Hematopoietic multipotent progenitor cell treated with erythropoietin and hydrocortisone succinate and interleukin-3 and kit ligand, for 17 days (in vitro differentiated cells): ENCODE data around the gene GRK6.
"Not testable (repeated sequence)": the region's sequence is repeated elsewhere in the genome, so short reads cannot be mapped to it uniquely, and the experiment has no call there.

ENCODE experiments used
- DNase-seq: peaks from one replicate; pipeline ENCODE4 v3.0.0-alpha.2; 2015; ENCODE audit warnings: low spot score

GRK6 gene

GRCh38 chr5:177470759-177471536 is 44.5 kb downstream of the GRK6 start:
- DNase-seq, result no peak

DNA sequence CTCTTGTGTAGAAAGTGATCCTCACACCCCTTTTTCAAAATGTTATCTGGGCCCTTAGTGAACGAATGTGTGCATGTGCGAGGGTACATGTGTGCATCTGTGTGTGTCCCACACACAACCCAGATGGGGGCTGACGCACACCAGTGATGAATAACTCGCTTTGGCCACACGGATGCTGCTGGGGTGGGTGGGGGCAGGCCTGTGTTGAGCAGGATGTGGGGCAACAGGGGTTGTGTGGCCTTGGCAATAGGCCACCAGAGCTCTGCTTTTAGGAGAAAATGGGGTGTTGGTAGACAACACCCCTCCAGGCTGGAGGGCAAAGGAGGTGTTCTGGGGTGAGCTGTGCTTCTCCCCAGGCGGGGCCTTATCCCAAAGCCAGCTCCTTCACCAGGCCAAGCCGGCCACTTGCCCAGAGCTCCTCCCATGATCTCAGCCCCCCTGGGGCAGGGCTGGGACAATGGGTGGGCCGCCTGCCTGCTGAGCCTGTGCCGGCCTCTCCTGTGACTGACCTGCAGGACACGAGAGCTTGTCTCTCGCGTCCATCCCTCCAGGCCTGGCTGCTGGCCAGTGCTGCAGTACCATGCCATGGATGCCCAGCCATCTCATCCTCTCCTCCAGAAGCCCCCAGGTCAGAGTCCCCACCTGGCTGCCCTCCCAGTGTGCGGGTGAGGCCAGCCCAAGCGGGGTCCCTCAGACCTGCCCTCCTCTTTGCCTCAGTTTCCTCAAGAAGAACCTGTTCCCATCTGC is 45.3 kb downstream of the GRK6 start:
- no peak for DNase-seq

DNA sequence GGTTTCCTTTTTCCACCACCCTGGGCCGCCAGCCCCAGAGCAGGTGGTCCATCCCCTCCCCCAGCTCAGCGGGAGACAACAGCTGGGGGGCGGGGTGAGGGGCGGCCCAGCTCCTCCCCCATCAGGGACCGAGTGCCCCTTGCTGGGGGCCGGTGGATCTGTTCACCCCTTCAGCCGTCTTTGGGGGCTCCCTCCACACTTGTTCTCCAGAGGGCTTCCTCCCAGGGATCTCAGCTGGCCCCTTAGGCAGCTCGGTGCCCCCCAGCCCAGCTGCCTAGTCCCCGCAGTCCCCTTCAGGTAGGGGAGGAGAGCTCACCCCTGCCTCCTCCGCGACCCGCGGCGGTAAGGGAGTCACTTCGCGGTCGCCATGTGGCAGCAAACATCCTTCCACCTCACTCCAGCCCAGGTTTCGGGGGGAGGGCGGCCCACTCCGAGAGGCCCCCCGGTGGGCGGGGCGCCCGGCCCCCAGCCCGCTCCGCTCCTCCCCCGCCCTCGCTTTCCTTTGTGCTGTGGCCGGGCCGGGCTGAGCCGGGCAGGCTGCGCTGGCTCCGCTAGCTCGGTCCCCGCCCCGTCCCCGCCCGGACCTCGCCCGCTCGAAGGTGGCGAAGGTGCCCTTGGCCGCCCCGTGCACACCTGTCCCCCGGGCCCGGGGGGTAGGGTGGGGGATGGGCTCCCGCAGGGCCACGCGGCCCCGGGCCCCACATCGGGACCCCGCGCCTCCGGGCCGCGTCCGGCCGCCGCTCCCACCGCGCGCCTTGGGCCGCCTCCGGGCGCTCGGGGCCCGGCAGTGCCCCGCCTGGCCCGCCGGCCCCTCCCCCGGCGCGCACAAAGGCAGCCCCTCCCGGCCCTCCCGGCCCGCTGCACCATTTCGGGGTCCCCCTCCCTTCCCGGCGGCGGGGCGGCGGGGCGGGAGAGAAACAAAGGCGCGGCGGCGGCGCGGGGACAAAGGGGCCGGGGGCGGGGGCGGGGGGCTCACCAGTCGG is 46.3 kb downstream of the GRK6 start:
- DNase-seq, result no peak

- DNase-seq, result no peak
Observed at GRCh38 chr5:177473443-177474001, 47.0 kb downstream of the GRK6 start, which contains the start of gene DBN1. Gene DBN1 (minus strand): TSS chr5:177473634. CDS start chr5:177473521, 113 bp downstream.

- DNase-seq, result no peak
Observed at GRCh38 chr5:177474002-177474476, 47.6 kb downstream of the GRK6 start.

DNA sequence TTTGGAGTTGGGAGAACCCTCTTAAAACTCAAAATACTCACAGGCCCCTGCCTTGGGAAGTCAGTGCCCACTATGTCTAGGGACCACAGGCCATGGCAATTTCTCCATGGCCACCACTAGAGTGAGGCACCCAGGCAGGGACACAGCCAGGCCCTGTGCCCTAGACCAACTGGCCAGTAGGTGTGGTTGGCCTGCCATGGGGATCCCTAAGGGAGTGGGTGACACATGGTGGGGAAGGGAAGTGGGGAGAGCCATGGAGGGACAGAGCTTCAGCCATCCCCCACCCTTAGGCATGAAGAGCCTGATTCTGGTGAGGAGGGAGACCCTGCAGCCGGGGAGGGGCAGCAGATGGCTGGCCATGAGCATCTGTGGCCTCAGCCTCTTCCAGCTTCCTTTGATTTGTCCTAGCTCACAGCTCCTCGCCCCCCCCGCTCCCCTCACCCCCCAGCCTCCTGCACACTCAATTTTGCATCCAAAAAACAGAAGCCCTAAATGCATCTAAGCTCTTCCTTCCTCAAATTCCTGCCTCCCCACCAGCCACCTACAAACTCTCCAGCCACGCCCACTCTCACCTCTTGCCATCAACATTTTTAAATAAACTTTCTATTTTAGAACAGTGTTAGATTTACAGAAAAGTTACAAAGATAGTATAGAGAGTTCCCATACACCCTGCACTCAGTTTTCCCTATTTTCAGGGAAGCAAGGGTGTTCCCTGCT is 48.5 kb downstream of the GRK6 start:
- no peak for DNase-seq

DNA sequence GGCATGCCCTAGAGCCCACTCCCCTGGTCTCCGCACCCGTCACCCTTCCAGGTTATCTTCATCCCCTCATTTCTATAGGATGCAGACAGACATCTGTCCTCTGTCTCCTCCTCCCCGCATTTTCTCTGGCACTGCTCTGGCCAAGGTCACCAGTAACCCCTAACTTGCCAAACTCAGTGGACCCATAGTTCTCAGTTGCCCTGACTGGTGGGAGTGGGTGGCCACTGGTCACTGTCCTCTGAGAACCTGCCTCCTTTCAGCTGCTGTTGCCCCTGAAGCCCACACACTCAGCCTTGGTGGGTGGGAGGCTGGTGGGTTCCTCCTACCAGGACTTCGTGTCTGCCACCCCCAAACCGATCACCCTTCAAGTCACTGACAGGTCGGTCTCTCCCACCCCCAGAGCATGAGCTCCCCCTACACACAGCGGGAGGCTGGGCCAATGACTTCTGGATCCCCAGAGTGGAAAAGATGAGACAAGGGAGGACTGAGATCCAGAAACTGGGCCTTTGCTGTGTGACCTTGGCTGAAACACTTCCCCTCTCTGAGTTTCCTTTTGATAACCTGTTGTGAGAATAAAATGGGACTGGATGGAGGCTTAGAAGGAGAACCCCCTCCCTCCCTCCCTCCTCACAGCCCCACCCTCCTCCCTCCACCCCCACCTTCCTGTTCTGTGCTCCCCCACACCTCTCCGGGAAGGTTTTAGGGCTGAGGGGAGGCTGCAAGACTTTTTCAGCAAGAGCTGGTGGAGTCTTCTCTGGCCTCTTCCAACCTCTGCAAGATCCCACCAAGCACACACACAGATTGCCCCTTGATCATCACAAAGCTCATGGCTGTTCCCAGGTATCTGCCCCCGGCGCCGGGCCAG is 49.3 kb downstream of the GRK6 start:
- DNase-seq, result no peak

- no peak for DNase-seq
Observed at GRCh38 chr5:177476531-177477233, 50.2 kb downstream of the GRK6 start.

DNA sequence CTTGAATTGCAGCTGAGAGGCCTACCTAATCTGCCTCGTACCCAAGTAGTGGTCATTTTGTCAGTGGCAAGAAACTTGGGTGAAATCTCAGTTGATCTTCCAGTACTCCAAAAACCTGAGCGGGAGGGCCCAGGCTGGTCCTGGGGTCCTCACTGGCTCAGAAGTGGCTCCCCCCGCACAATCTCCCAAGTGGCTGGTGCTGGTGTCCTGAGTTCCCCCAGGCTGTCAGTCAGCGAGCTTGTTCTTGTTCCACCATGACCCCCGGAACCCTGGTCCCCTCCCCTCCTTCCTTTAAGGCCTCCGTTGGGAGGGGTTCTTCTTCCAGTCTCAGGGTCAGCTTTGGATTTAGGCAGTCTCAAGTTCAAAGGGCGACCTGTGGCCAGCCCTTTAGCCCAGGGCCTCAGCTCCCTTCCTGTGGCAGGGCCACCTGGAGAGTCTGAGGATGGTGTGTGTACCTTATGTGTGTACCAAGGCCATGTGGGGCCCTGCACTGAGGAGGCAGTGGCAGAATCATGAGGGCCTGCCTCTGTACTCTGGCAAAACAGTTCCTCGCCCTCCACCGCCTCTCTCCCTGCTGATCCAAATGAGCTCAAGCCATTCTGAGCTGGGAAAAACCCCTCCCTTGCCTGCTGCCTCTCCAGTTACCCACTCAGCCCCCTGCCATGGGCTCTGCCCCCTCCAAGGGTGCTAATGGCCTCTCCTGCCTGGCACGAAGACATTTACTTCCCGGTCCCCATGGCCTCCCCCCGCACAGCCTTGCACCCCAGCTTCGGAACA is 51.4 kb downstream of the GRK6 start:
- DNase-seq, result no peak

- DNase-seq, result peak; percentile 64
Observed at GRCh38 chr5:177478711-177479646, 52.5 kb downstream of the GRK6 start.

- DNase-seq, result no peak
Observed at GRCh38 chr5:177479774-177480173, 53.3 kb downstream of the GRK6 start.

DNA sequence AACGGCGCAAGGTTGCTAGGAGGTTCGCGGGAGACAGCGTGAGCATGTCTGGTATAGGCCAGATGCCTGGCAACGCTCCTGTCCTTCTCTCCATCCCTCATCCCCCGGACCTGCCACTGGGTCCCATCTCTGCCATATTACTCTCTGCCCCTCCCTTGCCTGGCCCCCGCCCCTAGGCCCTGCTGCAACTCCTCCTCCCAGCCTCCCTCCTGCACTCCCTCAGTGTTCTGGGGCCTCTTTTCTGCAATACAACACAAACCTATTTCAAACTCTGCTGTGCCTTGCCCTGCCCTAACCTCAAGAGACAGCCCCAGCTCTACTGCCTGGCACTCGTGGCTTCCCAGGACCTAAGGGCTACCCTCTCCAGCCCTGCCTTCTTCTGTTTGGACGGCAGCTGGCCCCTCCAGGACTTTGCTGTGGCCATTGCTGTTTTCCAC is 55.9 kb downstream of the GRK6 start:
- DNase-seq, result no peak

DNA sequence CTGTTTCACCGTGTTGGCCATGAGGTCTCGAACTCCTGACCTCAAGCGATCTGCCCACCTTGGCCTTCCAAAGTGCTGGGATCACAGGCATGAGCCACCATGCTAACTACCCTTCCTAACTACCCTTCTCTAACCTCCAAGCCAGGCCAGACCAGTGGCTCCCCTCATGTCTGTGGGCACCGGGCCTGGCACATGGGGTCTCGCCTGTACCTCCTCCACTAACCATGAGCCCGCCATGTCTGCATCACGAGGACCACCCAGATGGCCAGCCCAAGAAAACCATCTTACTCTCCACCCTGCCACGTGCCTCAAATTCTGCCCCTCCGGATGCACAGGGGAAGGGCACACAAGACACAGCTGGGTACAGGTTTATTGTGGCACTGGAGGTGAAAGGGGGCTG is 56.6 kb downstream of the GRK6 start:
- DNase-seq, result no peak

- no peak for DNase-seq
Observed at GRCh38 chr5:177483994-177484901, 57.8 kb downstream of the GRK6 start.

DNA sequence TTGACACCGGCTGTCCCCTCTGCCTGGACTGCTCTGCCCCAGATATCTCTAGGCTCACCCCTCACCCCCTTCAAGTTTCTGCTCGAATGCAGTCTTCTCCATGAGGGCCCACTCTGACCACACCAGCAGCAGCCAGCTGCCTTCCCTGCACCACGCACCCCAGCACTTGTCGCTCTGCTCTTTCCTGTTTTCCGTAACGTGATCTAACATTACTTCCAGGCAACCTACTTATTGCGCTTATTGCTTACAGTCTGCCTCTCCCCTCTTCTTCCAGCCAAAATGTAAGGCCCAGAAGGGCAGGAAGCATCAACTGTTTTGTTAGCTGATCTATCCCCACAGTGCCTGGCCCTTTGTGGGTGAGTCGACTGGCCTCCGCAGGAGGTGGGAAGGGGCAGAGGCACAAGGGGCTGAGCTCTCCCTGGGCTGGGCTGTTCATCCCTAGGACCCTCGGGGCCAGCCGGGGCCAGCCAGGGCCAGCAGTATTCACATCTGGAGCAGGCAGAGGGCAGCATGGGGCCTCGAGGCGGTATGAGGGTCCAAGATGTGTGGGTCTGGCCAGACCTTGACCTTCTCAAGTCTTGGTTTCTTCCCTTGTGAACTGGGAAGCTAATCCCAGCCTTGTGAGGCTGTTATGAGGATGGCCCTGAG is 58.5 kb downstream of the GRK6 start:
- no peak for DNase-seq

GRCh38 chr5:177485753-177486152 is 59.3 kb downstream of the GRK6 start:
- DNase-seq, result not testable (repeated sequence)
